Keratinocyte (primary cell): ENCODE data around the gene UBE2D1. TPM values are rescaled to one million over a fixed set of nuclear protein-coding genes. Genes with fewer than 3 reads are reported as not detected.
"Not testable (repeated sequence)": the region's sequence is repeated elsewhere in the genome, so short reads cannot be mapped to it uniquely, and the experiment has no call there.

ENCODE experiments used
- DNase-seq: peaks from one replicate; pipeline ENCODE4 v3.0.0-alpha.2; 2011; ENCODE audit warnings: low read depth, missing footprints, low spot score
- FAIRE-seq: peaks from 2 replicates; lab custom pipeline; 2011; peaks lifted over from hg19 to GRCh38; lab: Jason Lieb, UNC
- H2AFZ ChIP-seq: 2 replicates; pipeline ENCODE4 v1.6.0; 2012; ENCODE audit warnings: low read length, control low read depth, inconsistent platforms; ENCODE audit not compliant: control insufficient read depth
- H3K27ac ChIP-seq: 2 replicates; pipeline ENCODE4 v1.5.1; 2011; ENCODE audit warnings: low read length; ENCODE audit not compliant: control insufficient read depth, insufficient read depth
- H3K27me3 ChIP-seq: 3 replicates; pipeline ENCODE4 v1.6.0; 2011; ENCODE audit warnings: low read length; ENCODE audit not compliant: control insufficient read depth, insufficient read depth; ENCODE audit errors: extremely low read depth
- H3K36me3 ChIP-seq, 2 experiments: 2 replicates in 1 of 2; 3 replicates in 1 of 2; pipeline ENCODE4 v1.5.1; 2011; ENCODE audit warnings: low read length in 2 of 2, mild to moderate bottlenecking in 1 of 2; ENCODE audit not compliant: control insufficient read depth in 2 of 2, insufficient read depth in 2 of 2; ENCODE audit errors: extremely low read depth in 1 of 2
- H3K4me1 ChIP-seq: 3 replicates; pipeline ENCODE4 v1.5.1; 2011; ENCODE audit warnings: low read length; ENCODE audit not compliant: control insufficient read depth, insufficient read depth; ENCODE audit errors: extremely low read depth
- H3K4me2 ChIP-seq: 3 replicates; pipeline ENCODE4 v1.6.0; 2011; ENCODE audit warnings: low read depth, low read length; ENCODE audit not compliant: control insufficient read depth, insufficient read depth; ENCODE audit errors: extremely low read depth
- H3K4me3 ChIP-seq, 3 experiments: fragments of 200-600 bp in 1 of 3; sonication (generic) in 1 of 3; 2 replicates in 2 of 3; 3 replicates in 1 of 3; pipeline ENCODE4 v1.5.1; 2011 to 2016; ENCODE audit warnings: low read length in 3 of 3, mild to moderate bottlenecking in 3 of 3, control low read depth in 2 of 3, inconsistent platforms in 1 of 3, low read depth in 1 of 3, mixed read lengths in 1 of 3, mixed run types in 1 of 3, moderate library complexity in 1 of 3; ENCODE audit not compliant: control insufficient read depth in 2 of 3, insufficient read depth in 2 of 3; ENCODE audit errors: extremely low read depth in 1 of 3
- H3K79me2 ChIP-seq: 2 replicates; pipeline ENCODE4 v1.6.0; 2012; ENCODE audit warnings: low read length; ENCODE audit not compliant: control insufficient read depth, insufficient read depth
- H3K9ac ChIP-seq: 3 replicates; pipeline ENCODE4 v1.6.0; 2011; ENCODE audit warnings: low read length; ENCODE audit not compliant: control insufficient read depth, insufficient read depth; ENCODE audit errors: extremely low read depth
- H3K9me1 ChIP-seq: 3 replicates; pipeline ENCODE4 v1.6.0; 2011; ENCODE audit warnings: low read length; ENCODE audit not compliant: control insufficient read depth, insufficient read depth; ENCODE audit errors: extremely low read depth
- H3K9me3 ChIP-seq: 2 replicates; pipeline ENCODE4 v1.5.1; 2012; ENCODE audit warnings: low read depth, low read length; ENCODE audit not compliant: control insufficient read depth
- H4K20me1 ChIP-seq: 3 replicates; pipeline ENCODE4 v1.6.0; 2011; ENCODE audit warnings: low read length; ENCODE audit not compliant: control insufficient read depth, insufficient read depth; ENCODE audit errors: extremely low read depth
- CTCF ChIP-seq, 3 experiments: IDR thresholded peaks in 1 of 3; conservative IDR thresholded peaks in 1 of 3; optimal IDR thresholded peaks in 1 of 3; 2 replicates in 2 of 3; 3 replicates in 1 of 3; pipeline versions ENCODE3 to v1.5.1; 2011; ENCODE audit warnings: low read length in 3 of 3, mild to moderate bottlenecking in 3 of 3, moderate library complexity in 2 of 3, control low read depth in 1 of 3, inconsistent platforms in 1 of 3; ENCODE audit not compliant: insufficient read depth in 2 of 3; ENCODE audit errors: extremely low read depth in 1 of 3
- EZH2 ChIP-seq: IDR thresholded peaks from one replicate; pipeline ENCODE4 v1.6.1; 2012; ENCODE audit warnings: inconsistent platforms, mild to moderate bottlenecking, low read length, moderate library complexity
- dilution Hi-C: fragments of 300-500 bp; cut with MboI; formaldehyde crosslinking; loops from one replicate; pipeline ENCODE4 v1.7.0; 2020; ENCODE audit warnings: low sequenced_read_pairs; ENCODE audit not compliant: extremely low pct_ligation_motif_present
- polyA plus RNA-seq, 5 experiments: library from polyadenylated mRNA; depleted of rRNA in 3 of 5; stranded (reverse) in 3 of 5; stranded (forward) in 1 of 5; unstranded in 1 of 5; fragments of >200 nt; gene quantifications; 1 replicate in 1 of 5; 2 replicates in 3 of 5; 3 replicates in 1 of 5; pipeline versions ENCODE4 v1.2.1 to v1.2.3, GENCODE V29; 2011 to 2012; ENCODE audit warnings: missing spikeins in 2 of 5, low read depth in 1 of 5, low replicate concordance in 1 of 5

UBE2D1 gene
- polyA plus RNA-seq, 1 donor (not counting 4 experiments of a cell fraction or from before 2014, with no cell fraction given): 25.4 TPM

DNA sequence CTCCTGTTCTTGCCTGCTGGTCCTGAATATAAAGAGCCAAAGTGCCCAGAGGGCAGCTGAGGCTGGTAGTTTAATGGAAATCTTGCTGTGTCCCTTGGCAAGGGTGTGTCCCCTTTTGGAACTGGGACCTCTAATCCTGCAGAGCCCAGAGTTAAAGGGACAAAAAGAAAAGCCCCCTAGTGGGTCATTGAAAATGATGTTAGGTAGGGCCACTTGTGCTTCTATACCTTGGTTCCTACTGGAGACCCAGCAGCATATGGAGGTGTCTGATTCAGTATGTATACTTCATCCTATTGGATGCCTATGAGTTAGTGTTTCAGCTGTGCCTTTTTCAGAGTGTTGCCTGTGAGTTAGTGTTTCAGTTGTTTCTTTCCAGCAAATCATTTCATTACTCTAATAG is 81.0 kb downstream of the UBE2D1 start:
- TF ChIP-seq CTCF (optimal IDR thresholded peaks at IDR 0.05 in 1 of 3, IDR thresholded peaks at IDR 0.05 in 1 of 3, conservative IDR thresholded peaks at IDR 0.05 in 1 of 3; ENCODE audit: extremely low read depth in 1 of 3, insufficient read depth in 2 of 3, low read length in 3 of 3) (no peak), EZH2 (no peak)
- FAIRE-seq: no peak
- no peaks in the 10 kb centered on the region for H3K79me2 ChIP-seq
- no peaks in the 10 kb centered on the region for H3K9me1 ChIP-seq
- no peaks in the 10 kb centered on the region for H3K9me3 ChIP-seq
- no peaks in the 10 kb centered on the region for H4K20me1 ChIP-seq
- DNase-seq: no peak
- no peak overlapping the region for H2AFZ ChIP-seq
- no peak overlapping the region for H3K9ac ChIP-seq
- H3K27ac ChIP-seq: no peak overlapping the region
- H3K4me3 ChIP-seq: no peak overlapping the region
- peaks cover 10% of the 10 kb centered on the region for H3K4me1 ChIP-seq
- dilution Hi-C loops: no loop called here
- no peaks in the 10 kb centered on the region for H3K36me3 ChIP-seq
- no peak overlapping the region for H3K4me2 ChIP-seq
- no peaks in the 10 kb centered on the region for H3K27me3 ChIP-seq

DNA sequence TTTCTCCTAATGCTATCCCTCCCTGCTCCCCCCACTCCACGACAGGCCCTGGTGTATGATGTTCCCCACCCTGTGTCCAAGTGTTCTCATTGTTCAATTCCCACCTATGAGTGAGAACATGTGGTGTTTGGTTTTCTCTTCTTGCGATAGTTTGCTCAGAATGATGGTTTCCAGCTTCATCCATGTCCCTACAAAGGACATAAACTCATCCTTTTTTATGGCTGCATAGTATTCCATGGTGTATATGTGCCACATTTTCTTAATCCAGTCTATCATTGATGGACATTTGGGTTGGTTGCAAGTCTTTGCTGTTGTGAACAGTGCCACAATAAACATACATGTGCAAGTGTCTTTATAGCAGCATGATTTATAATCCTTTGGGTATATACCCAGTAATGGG is 83.1 kb downstream of the UBE2D1 start:
- H3K36me3 ChIP-seq, dilution Hi-C loops, H3K4me3 ChIP-seq, H3K27ac ChIP-seq, H3K4me1 ChIP-seq, H3K4me2 ChIP-seq, H2AFZ ChIP-seq, DNase-seq, H3K9ac ChIP-seq, H3K9me3 ChIP-seq, H3K27me3 ChIP-seq, H4K20me1 ChIP-seq, H3K9me1 ChIP-seq, H3K79me2 ChIP-seq, FAIRE-seq: not testable (repeated sequence)

Other genes starting within 250 kb of the UBE2D1 start
- 1.8 to 4.5 TPM (median 2.5 TPM) in 3 replicates for gene IPMK, start 67.1 kb upstream of the UBE2D1 start, polyA plus RNA-seq
- gene CISD1, start 65.8 kb upstream of the UBE2D1 start, polyA plus RNA-seq: 42.8 to 81.7 TPM (median 55.0 TPM) in 3 replicates
- 11.5 to 25.1 TPM (median 20.3 TPM) in 3 replicates for gene TFAM, start 50.4 kb downstream of the UBE2D1 start, polyA plus RNA-seq
- 3.1 to 4.2 TPM (median 3.8 TPM) in 3 replicates for gene BICC1, start 177.9 kb downstream of the UBE2D1 start, polyA plus RNA-seq